Effector CD8-positive, alpha-beta T cell (primary cell): ENCODE results near the gene TLK1.
"Not testable (repeated sequence)": the region's sequence is repeated elsewhere in the genome, so short reads cannot be mapped to it uniquely, and the experiment has no call there.

Experiments used
- DNase-seq: peaks from one replicate; lab custom pipeline; 2025; lab: John Stamatoyannopoulos, UW

The TLK1 gene

DNA sequence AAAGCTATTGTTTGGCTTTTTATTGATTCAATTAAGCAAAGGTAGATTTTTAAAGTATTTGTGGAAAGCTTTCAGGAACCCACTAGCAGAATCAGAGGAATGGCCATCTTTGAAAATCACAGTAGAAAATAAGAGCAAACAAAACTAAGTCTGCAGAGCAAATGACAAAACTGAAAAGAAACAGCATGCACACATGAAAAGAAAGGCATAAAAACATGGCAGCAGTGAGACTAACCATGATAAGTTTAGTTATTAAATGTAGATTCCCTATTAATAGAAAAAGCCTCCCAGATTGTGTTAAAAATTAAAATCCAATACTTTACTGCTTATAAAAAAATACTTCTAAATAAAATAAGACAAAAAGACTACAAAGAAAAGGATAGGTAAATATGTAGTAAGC lies 9.1 kb upstream of the TLK1 start:
- no peak for DNase-seq

DNA sequence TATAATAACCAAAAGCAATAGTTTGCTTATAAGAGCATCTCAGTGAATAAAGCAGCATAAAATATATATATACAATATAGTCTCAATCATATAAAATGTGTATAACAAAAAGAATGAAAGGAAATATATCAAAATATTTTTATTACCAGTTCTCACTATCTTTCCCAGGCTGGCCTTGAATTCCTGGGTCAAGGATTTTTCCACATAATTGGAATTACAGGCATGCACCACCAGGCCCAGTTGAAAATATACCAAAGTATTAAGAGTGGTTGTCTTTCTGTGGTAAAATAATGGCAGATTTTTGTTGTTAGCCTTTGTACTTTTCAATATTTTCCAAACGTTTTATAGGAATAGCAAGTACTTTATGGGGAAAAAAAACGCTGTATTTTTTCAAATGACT lies 8.6 kb upstream of the TLK1 start:
- DNase-seq = no peak

GRCh38 chr2:171167352-171167997 lies 6.8 kb upstream of the TLK1 start:
- DNase-seq = no peak

DNA sequence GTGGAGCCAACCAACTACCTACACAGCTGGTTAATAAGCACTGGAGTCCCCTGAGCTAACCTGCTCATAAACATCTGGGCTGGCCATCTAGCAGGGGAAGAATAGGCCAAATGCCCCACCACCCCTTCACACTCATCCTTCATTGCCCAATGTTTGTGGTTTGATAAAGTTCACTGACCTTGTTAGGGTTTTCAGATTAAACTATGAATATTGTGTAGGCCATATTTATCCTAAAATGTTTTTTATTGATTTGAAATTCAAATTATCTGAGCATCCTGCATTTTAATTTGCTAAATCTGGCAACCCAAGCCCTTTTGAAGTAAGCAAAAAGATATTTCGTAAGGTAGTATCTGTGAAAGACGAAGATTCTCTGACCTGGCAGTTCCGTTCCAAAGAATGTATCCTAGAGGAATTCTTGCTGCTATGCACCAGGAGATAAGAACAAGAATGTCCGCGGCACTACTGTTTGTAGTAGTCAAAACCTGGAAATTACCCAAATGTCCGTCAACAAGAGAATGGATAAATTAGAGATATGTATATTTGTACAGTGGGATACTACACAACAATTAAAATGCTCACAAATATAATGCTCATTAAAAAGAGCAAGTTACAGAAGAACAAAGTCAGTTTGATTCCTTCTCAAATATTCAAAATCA lies 5.8 kb upstream of the TLK1 start:
- DNase-seq = no peak

- no peak for DNase-seq
Measured at GRCh38 chr2:171165967-171166327, 5.3 kb upstream of the TLK1 start.

- DNase-seq = no peak
Measured at GRCh38 chr2:171163261-171163660, 2.6 kb upstream of the TLK1 start.

- not testable (repeated sequence) for DNase-seq
Measured at GRCh38 chr2:171162522-171163197, 2.0 kb upstream of the TLK1 start.

GRCh38 chr2:171160956-171161740 lies 455 bp upstream of the TLK1 start:
- DNase-seq = peak; percentile 57

- DNase-seq = peak; percentile 40
Measured at GRCh38 chr2:171159372-171160118, 1.1 kb downstream of the TLK1 start.

DNA sequence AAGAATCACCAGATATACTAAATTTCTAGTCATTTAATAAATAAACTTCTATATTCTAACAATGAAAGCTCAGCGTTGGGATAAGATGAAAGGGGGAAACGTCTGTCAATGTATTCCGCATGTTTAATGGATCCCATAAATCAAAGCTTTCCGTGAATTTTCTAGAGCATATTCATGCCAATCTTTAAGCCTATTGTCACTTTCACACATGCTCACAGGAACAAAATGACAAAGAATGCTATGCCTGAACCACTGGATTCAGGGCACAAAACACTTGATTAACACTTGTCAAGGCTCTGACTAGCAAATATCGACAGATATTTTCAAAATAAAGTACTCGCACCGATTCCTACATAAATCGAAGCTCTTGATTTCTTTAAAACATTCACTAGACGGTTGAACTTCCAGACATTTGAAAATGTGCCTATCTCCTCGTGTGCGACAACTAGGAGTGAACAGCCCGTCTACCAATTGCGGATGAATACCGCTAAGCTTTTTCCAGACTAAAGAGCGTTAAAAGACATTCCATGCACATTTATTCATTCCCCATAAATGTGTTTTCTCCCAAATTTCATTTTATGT lies 1.8 kb downstream of the TLK1 start:
- DNase-seq = no peak

- no peak for DNase-seq
Measured at GRCh38 chr2:171158036-171158789, 2.5 kb downstream of the TLK1 start.

- no peak for DNase-seq
Measured at GRCh38 chr2:171157109-171157500, 3.6 kb downstream of the TLK1 start.

GRCh38 chr2:171154348-171154747 lies 6.3 kb downstream of the TLK1 start:
- no peak for DNase-seq

GRCh38 chr2:171150694-171151285 lies 9.9 kb downstream of the TLK1 start:
- no peak for DNase-seq

DNA sequence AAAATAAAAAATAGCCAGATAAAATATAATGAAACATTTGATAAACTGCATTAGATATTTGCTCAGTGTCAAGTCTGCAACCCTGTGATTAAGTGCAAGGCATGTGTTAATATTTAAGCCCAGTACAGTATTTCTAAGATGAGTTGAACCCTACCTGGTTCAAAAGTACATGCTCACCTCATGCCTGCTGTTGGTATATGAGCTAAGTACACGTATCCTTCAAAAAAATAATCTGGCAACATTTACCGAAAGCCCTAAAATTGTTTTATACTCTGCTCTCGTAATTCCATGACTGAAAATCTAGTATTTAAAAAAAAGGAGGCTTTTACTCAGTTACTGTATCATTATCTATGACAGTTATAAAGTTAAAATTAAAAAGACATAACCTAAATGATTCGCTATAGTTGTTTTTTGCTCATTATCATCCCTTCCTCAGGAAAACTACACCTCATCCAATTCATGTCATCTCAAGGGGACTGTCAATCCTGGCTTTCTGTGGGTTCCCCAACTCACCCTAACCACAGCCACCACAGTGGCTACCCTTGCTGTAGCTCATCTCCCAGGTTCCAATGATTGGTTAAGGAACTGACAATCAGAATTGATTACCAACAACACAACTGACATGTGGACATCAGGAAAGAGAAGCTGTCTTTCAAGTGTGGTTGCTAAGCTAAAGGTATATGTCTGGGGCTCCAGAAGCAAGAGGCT lies 10.6 kb downstream of the TLK1 start:
- no peak for DNase-seq

DNA sequence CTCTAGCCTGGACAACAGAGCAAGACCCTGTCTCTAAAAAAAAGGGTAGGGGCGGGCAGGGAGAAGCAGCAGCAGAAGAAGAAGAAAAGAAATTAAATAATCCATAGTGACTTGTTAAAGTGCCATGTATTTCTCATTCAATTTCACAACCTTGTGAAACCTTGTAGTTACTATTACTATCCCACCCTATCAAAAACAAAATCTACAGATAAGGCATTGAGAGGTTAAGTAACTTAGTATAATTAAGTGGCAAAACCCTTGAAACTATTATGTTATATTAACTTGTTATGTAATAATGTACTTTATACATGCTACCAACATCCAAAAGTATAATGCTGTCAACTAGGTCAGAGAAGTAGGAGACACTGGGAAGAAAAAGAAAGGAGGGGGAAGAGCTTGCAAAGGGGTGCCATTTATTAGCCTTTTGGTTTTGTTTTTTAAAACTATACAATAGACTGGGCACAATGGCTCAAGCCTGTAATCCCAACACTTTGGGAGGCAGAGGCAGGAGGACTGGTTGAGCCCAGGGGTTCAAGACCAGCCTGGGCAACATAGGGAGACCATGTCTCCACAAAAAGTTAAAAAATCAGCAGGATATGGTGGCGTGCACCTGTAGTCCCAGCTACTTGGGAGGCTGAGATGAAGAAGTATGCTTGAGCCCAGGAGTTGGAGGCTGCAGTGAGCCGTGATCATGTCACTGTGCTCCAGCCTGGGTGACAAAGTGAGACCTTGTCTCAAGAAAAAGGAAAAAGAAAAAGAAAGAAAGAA lies 11.3 kb downstream of the TLK1 start:
- DNase-seq = no peak

DNA sequence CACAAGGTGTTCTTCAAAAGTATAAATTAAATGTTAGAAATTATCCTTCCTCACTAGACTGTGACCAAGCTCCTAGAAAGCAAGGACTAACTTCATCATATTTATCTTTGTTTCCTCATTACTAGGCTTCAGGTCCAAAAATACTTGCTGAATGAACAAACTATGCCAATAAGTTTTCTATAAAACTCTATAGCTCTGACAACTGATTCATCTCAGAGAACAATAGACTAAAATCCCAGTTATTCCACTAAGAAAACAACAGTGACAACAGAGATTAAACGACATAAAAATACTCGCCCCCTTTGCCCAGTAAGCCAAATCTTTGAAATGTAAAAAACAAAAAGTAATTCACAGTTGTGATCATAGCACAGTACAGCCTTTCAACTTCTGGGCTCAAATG lies 13.6 kb downstream of the TLK1 start:
- no peak for DNase-seq

DNA sequence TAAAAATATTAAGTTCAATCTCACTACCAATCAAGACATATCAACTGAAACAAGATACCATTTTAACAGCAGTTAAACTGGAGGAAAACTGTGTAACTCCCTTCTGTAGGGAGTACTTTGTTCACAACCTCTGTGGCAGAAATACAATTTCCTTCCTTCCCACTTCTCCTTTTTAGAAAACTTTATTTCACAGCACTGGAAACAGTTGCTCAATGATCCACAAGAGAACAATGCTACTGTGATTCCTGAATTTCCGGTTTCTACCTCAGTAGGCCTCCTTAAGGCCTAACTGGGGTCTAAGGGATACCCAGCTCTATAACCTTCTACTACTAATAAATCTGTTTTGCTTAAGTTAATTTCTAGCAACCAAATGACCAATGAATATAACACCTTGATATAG lies 14.1 kb downstream of the TLK1 start:
- no peak for DNase-seq

GRCh38 chr2:171146071-171146470 lies 14.6 kb downstream of the TLK1 start:
- DNase-seq = no peak
